RWPE1 (cell line): ENCODE results near the gene DNMT3B.
A peak's percentile ranks its signal among the peaks of the same experiment; 100 is the strongest.

ENCODE experiments used
- CTCF ChIA-PET: fragments of 350-600 bp; sonication (Branson Sonifier 250); formaldehyde crosslinking; extraction: SDS; loops from one replicate; lab custom pipeline; 2021; lab: Yijun Ruan, JAX
- POLR2A ChIA-PET: fragments of 400-600 bp; formaldehyde crosslinking; extraction: SDS; loops from one replicate; lab custom pipeline; 2020; ENCODE audit warnings: antibody characterized with exemption; ENCODE audit not compliant: low non-redundant PET; lab: Yijun Ruan, JAX
- DNase-seq: peaks from one replicate; pipeline ENCODE4 v3.0.0; 2012; ENCODE audit warnings: low spot score
- H3K27ac ChIP-seq: fragments of 450-650 bp; 2 replicates; pipeline ENCODE4 v1.5.1; 2017
- CTCF ChIP-seq: fragments of 450-650 bp; conservative IDR thresholded peaks from 2 replicates; pipeline ENCODE4 v1.5.1; 2017; ENCODE audit warnings: low read depth, mild to moderate bottlenecking

DNMT3B gene

GRCh38 chr20:32855387-32855786, 93.2 kb downstream of the DNMT3B start:
- CTCF ChIA-PET, result interaction anchor here (0.6 kb wide), 2 partner anchors 9 to 90 kb away, joined by 3 to 7 read pairs; no protein-coding TSS in a partner anchor
- TF ChIP-seq CTCF, result no peak
- DNase-seq, result no peak

GRCh38 chr20:32858189-32858588, 96.0 kb downstream of the DNMT3B start:
- 0 out of 2 replicates have a peak overlapping the region, but pooled peaks have one; percentile 18 for H3K27ac ChIP-seq
- peak; percentile 43 for DNase-seq
- TF ChIP-seq CTCF, result no peak

More at GRCh38 chr20:32855387-32855786, 93.2 kb downstream of the DNMT3B start:
- POLR2A ChIA-PET, result no interaction called here
- H3K27ac ChIP-seq, result no peak overlapping the region

More at GRCh38 chr20:32858189-32858588, 96.0 kb downstream of the DNMT3B start:
- ChIA-PET POLR2A (interaction anchor here (0.6 kb wide), 1 partner anchor 1139 kb away, joined by 4 read pairs; no protein-coding TSS in a partner anchor), CTCF (interaction anchor here (0.6 kb wide), 2 partner anchors 79 to 510 kb away, joined by 3 read pairs; no protein-coding TSS in a partner anchor)
